AG04450 (cell line): ENCODE measurements around the gene ABCF1. TPM values are rescaled to one million over a fixed set of nuclear protein-coding genes. Genes with fewer than 3 reads are reported as not detected.

Experiments
- CTCF ChIA-PET: fragments of 300-600, 350-600 bp; formaldehyde crosslinking; extraction: SDS; loops from one replicate; lab custom pipeline; 2022; ENCODE audit warnings: antibody characterized with exemption, inconsistent platforms; lab: Charles Lee
- POLR2A ChIA-PET: fragments of 350-600 bp; formaldehyde crosslinking; extraction: SDS; loops from one replicate; lab custom pipeline; 2021; ENCODE audit warnings: antibody characterized with exemption, inconsistent platforms; lab: Yijun Ruan, JAX
- DNase-seq: peaks from one replicate; pipeline ENCODE4 v3.0.0-alpha.2; 2011; ENCODE audit warnings: low read depth, low spot score
- H3K27ac ChIP-seq: one replicate; pipeline ENCODE4 v1.5.1; 2012; ENCODE audit warnings: low read depth, low read length, control low read depth
- H3K27me3 ChIP-seq: one replicate; pipeline ENCODE4 v1.6.0; 2012; ENCODE audit warnings: low read length; ENCODE audit not compliant: control insufficient read depth, insufficient read depth
- H3K4me3 ChIP-seq: 2 replicates; pipeline ENCODE4 v1.5.1; 2011; ENCODE audit warnings: mild to moderate bottlenecking, low read depth, low read length, control low read depth
- H3K9me3 ChIP-seq: 2 replicates; pipeline ENCODE4 v1.5.1; 2012; ENCODE audit warnings: low read length; ENCODE audit not compliant: control insufficient read depth, insufficient read depth
- polyA plus RNA-seq: library from polyadenylated mRNA; depleted of rRNA; stranded (reverse); fragments of >200 nt; gene quantifications from 2 replicates; pipeline ENCODE4 v1.2.3, GENCODE V29; 2011
- TF ChIP-seq, protein P1 (sequence below): IDR thresholded peaks from 2 replicates; pipeline ENCODE4 v1.5.1; 2011; ENCODE audit warnings: low read depth, low read length, control low read depth, inconsistent platforms

Gene ABCF1
- polyA plus RNA-seq, 1 experiment, result 32.3 TPM

DNA sequence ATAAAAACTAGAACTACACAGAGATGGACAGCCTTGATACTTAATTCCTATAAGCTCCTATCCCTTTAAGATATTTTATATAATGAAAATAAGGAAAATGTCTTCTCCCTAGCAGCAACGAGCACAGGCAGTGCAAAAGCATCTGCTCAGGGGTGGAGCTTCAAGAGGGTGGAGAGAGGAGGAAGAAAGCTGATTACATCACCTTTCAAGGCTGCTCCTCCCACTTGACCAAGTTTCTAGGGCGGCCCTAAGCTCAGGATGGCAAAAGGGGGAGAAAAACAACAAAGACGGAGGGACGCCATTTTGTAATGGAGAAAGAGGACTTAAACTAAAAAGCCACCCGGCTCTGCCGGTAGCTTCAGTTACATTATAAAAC lies 43.6 kb downstream of the ABCF1 start:
- Histone ChIP-seq H3K27me3 (no peaks in the 10 kb centered on the region), H3K9me3 (no peaks in the 10 kb centered on the region), H3K4me3 (peak overlapping the region; percentile 94), H3K27ac (peak overlapping the region; percentile 87)
- POLR2A ChIA-PET, result interaction anchor here (0.6 to 4.7 kb wide), 17 partner anchors 11 to 1790 kb away, joined by 3 to 69 read pairs (median 6); partner anchors contain the start of genes ABCF1, C6orf136, DHX16 and MDC1
- peak; percentile 96 for DNase-seq
- TF ChIP-seq, protein P1, sequence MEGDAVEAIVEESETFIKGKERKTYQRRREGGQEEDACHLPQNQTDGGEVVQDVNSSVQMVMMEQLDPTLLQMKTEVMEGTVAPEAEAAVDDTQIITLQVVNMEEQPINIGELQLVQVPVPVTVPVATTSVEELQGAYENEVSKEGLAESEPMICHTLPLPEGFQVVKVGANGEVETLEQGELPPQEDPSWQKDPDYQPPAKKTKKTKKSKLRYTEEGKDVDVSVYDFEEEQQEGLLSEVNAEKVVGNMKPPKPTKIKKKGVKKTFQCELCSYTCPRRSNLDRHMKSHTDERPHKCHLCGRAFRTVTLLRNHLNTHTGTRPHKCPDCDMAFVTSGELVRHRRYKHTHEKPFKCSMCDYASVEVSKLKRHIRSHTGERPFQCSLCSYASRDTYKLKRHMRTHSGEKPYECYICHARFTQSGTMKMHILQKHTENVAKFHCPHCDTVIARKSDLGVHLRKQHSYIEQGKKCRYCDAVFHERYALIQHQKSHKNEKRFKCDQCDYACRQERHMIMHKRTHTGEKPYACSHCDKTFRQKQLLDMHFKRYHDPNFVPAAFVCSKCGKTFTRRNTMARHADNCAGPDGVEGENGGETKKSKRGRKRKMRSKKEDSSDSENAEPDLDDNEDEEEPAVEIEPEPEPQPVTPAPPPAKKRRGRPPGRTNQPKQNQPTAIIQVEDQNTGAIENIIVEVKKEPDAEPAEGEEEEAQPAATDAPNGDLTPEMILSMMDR, result no peak
- CTCF ChIA-PET, result interaction anchor here (0.7 to 3.3 kb wide), 2 partner anchors 18 to 73 kb away, joined by 5 to 28 read pairs; no protein-coding TSS in a partner anchor

DNA sequence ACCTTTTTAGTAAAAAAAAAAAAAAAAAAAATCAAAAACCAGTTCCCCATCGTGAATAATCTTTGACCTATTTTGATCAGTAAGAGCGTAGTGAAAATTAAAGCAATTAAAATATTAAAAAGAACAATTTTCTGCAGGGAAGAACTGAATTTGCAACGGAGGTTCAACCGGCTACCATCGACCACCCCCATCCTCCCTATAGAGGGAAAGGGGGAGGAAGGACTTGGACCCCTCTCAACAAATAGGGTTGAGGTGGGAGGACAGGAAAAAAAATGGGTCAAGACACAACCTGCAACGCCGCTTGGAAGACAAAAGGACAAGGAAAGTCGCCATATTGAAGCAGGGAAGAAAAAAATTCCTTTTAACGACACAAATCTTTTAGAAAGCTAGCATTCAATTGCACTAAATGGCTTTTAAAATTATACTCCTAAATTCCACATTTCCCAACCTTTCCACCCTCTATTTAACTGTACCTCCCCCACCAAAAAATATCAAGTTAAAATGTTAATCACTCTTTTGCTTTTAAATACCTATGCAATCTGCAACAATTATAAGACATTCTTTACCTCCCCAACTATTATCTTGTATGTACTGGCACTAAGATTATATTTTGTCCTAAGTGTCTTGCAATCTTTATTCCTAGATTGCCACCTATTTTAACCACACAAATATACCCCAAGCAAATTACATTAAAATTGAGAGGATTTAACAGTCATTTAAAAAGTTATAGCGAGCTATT lies 44.1 kb downstream of the ABCF1 start:
- no peaks in the 10 kb centered on the region for H3K27me3 ChIP-seq
- H3K4me3 ChIP-seq, result peak overlapping the region; percentile 94
- POLR2A ChIA-PET, result interaction anchor here (0.6 to 4.7 kb wide), 17 partner anchors 11 to 1790 kb away, joined by 3 to 69 read pairs (median 6); partner anchors contain the start of genes ABCF1, C6orf136, DHX16 and MDC1
- peak; percentile 88 for DNase-seq
- TF ChIP-seq, protein P1, result no peak
- peak overlapping the region; percentile 88 for H3K27ac ChIP-seq
- CTCF ChIA-PET, result interaction anchor here (0.7 kb wide), 1 partner anchor 73 kb away, joined by 5 read pairs; no protein-coding TSS in a partner anchor
- no peaks in the 10 kb centered on the region for H3K9me3 ChIP-seq

DNA sequence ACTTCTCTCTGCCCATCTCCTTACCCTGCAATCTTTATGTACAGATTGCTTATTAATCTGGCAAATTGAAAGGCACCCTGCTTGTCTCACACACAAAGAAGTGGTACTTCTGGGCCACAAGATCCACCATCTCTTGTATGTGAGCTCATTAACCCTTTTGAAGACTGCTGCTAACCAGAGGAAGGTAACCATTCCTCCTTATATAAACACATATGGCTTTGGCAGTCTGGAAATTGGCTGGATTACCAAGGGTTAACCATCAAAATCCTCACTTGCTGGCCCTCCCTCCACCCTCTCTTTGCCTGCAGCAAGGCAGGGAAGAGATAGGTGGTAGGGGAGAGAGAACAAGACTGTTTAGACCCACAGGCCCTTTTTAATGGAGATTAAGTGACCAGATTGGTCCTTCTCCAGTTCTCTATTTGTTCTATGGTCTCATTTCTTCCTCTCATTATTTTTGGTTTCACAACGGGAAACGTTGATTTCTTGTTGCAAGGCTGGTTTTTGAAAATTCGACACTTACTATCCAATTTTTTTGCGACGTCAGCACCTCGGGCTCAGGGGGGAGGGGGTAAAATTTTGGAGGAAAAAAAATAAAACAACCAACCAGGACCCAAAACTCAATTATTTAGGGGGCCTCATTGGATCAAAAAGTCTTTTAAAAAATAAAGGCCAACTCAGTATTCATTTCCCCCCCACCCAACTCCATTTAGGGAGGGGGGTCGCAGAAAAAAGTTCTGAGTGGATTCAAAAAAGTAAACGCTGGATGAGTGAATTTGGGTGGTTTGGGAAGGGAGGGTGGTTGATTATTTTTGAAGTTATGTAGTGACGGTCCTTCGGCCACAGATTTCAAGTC lies 44.9 kb downstream of the ABCF1 start:
- DNase-seq, result no peak
- TF ChIP-seq, protein P1, result no peak
- H3K27me3 ChIP-seq, result no peaks in the 10 kb centered on the region
- ChIA-PET CTCF (no interaction called here), POLR2A (interaction anchor here (0.6 to 4.7 kb wide), 5 partner anchors 17 to 101 kb away, joined by 4 to 69 read pairs (median 9); partner anchors contain the start of genes DHX16 and MDC1)
- peak overlapping the region; percentile 88 for H3K27ac ChIP-seq
- peak overlapping the region; percentile 94 for H3K4me3 ChIP-seq
- no peaks in the 10 kb centered on the region for H3K9me3 ChIP-seq

DNA sequence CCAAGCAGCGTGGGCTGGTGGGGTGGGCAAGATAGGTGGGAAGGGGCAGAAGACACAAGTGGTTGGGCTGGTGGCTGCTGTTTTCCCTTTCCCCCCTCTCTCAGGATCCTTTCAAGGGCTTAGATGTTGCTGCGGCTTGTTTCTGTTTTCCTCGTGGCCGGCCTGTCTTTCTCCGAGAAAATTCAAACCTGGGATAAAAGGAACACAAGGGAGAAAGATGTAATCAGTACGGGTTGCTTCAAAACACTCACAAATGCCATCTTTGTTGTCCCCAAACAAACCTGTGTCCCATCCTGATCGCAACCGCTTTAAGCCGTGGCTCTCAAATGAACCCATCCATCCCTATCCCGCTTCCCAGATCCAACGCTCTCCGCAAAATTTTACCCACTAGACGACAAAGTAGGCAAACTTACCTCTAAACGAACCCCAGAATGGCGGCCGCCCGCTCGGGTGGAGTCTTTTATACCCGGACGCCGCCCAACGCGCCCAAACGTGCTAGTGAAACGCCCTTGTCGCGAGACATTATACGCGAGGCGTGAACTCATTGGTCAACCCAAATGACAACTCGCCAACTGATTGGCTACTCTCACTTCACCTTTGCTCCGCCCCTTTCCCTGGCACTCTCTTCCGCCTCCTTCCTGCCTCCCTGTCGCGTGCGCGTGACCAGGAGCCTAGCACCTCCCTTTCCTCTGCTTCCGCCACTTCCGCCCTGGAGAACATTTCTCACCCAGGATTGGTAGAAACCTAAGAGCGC lies 45.7 kb downstream of the ABCF1 start, which contains the start of gene PPP1R10:
TSS of gene PPP1R10 (minus strand) at position 433 of the 754 bp plus-strand sequence. CDS start 7,299 bp downstream, outside the sequence.
- Histone ChIP-seq H3K27me3 (no peaks in the 10 kb centered on the region), H3K27ac (peak within 1 kb of the TSS; percentile 98), H3K4me3 (peak within 1 kb of the TSS; percentile 94), H3K9me3 (no peaks in the 10 kb centered on the region)
- peak; percentile 100 for DNase-seq
- ChIA-PET POLR2A (interaction anchor here (0.6 to 1.5 kb wide), 4 partner anchors 10 to 106 kb away, joined by 3 to 5 read pairs (median 3); partner anchors contain the start of genes ABCF1 and ATAT1), CTCF (interaction anchor here (1.2 to 1.6 kb wide), 2 partner anchors 10 to 76 kb away, joined by 3 to 5 read pairs; partner anchors contain the start of gene ATAT1)
- TF ChIP-seq, protein P1, result no peak
